ENCODE data around the gene EFNB1. TPM values are rescaled to one million over a fixed set of nuclear protein-coding genes. Genes with fewer than 3 reads are reported as not detected.

The EFNB1 gene
- total RNA-seq, 1 donor from 2014 or later, result 117 TPM

- no peak for TF ChIP-seq CTCF (IDR thresholded peaks at IDR 0.05; ENCODE audit: insufficient read depth, low read length, severe bottlenecking)
- no peak for FAIRE-seq
- no peaks in the 10 kb centered on the region for H3K27me3 ChIP-seq (ENCODE audit: control insufficient read depth, insufficient read depth, low read length)
- no peak overlapping the region for H3K4me3 ChIP-seq (ENCODE audit: low read depth, low read length)
- peaks cover 8% of the 10 kb centered on the region for H3K36me3 ChIP-seq (ENCODE audit: control insufficient read depth, insufficient read depth, low read length)
- no peak for DNase-seq (ENCODE audit: low read depth)
Measured at GRCh38 chrX:68840256-68840655, 11.4 kb downstream of the EFNB1 start.

- peaks cover 4% of the 10 kb centered on the region for H3K36me3 ChIP-seq (ENCODE audit: control insufficient read depth, insufficient read depth, low read length)
- FAIRE-seq, result no peak
- no peaks in the 10 kb centered on the region for H3K27me3 ChIP-seq (ENCODE audit: control insufficient read depth, insufficient read depth, low read length)
- H3K4me3 ChIP-seq (ENCODE audit: low read depth, low read length), result no peak overlapping the region
- TF ChIP-seq CTCF (IDR thresholded peaks at IDR 0.05; ENCODE audit: insufficient read depth, low read length, severe bottlenecking), result no peak
- DNase-seq (ENCODE audit: low read depth), result no peak
Measured at GRCh38 chrX:68841251-68842049, 12.6 kb downstream of the EFNB1 start.

- DNase-seq (ENCODE audit: low read depth) (peak; percentile 12), FAIRE-seq (no peak)
- Histone ChIP-seq H3K4me3 (ENCODE audit: low read depth, low read length) (no peak overlapping the region), H3K36me3 (ENCODE audit: control insufficient read depth, insufficient read depth, low read length) (peaks cover 4% of the 10 kb centered on the region), H3K27me3 (ENCODE audit: control insufficient read depth, insufficient read depth, low read length) (no peaks in the 10 kb centered on the region)
- TF ChIP-seq CTCF (IDR thresholded peaks at IDR 0.05; ENCODE audit: insufficient read depth, low read length, severe bottlenecking), result no peak
Measured at GRCh38 chrX:68842351-68842750, 13.5 kb downstream of the EFNB1 start.

DNA sequence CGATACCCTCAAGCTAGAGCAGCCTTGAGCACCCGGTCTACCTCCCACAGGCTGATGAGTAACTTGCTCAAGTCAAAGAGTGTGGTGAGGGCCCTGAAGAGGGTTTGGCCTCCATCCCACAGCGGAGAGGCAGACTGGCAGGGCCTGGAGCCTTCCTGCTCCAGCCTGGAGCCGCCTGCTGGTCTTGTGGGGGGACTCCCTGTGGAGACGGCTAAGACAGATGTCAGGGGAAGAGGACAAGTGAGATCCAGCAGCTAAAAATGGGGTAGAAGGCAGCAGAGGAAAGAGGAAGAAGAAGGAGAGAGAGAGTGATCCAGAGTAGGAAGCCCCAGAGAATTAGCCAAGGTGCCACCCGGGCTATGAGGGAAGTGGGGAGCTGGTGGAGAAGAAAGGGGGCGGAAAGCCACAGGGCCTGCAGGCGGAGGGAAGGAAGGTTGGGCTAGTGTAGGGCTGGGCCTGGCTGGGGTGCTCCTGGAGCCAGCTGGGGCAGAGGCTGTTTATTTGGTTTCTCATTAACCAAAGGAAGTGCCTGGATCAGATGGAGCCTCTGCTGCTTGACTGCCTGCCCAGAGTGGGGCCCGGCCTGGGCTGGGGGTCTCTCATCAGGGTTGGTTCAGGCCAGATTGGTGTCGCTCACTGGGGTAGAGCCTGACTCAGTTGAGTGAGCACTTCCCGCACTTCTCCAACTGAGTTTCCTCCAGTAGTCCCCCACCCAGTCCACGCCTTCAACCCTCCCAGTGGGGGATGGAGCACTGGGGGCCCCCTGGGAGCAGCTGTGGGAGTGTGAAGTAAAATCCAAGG is 14.2 kb downstream of the EFNB1 start:
- Histone ChIP-seq H3K4me3 (ENCODE audit: low read depth, low read length) (no peak overlapping the region), H3K36me3 (ENCODE audit: control insufficient read depth, insufficient read depth, low read length) (peaks cover 4% of the 10 kb centered on the region), H3K27me3 (ENCODE audit: control insufficient read depth, insufficient read depth, low read length) (no peaks in the 10 kb centered on the region)
- FAIRE-seq, result no peak
- TF ChIP-seq CTCF (IDR thresholded peaks at IDR 0.05; ENCODE audit: insufficient read depth, low read length, severe bottlenecking), result no peak
- peak; percentile 46 for DNase-seq (ENCODE audit: low read depth)

- TF ChIP-seq CTCF (IDR thresholded peaks at IDR 0.05; ENCODE audit: insufficient read depth, low read length, severe bottlenecking), result no peak
- H3K36me3 ChIP-seq (ENCODE audit: control insufficient read depth, insufficient read depth, low read length), result peaks cover 1% of the 10 kb centered on the region
- no peak overlapping the region for H3K4me3 ChIP-seq (ENCODE audit: low read depth, low read length)
- DNase-seq (ENCODE audit: low read depth) (peak; percentile 74), FAIRE-seq (no peak)
- H3K27me3 ChIP-seq (ENCODE audit: control insufficient read depth, insufficient read depth, low read length), result no peaks in the 10 kb centered on the region
Measured at GRCh38 chrX:68843992-68844391, 15.2 kb downstream of the EFNB1 start.
